LoVo (cell line): ENCODE measurements around the gene USP12.
"Not testable (repeated sequence)": the region's sequence is repeated elsewhere in the genome, so short reads cannot be mapped to it uniquely, and the experiment has no call there.

Experiments used
- DNase-seq: peaks from one replicate; pipeline ENCODE4 v3.0.0-alpha.2; 2016; ENCODE audit warnings: low spot score

USP12 gene

GRCh38 chr13:27149702-27150101, 21.9 kb downstream of the USP12 start:
- DNase-seq = no peak

- no peak for DNase-seq
These were observed 22.7 kb downstream of the USP12 start for GRCh38 chr13:27148900-27149299.

GRCh38 chr13:27147530-27148170, 24.0 kb downstream of the USP12 start:
- DNase-seq = no peak

GRCh38 chr13:27141746-27142145, 29.9 kb downstream of the USP12 start:
- DNase-seq = no peak

GRCh38 chr13:27141159-27141558, 30.5 kb downstream of the USP12 start:
- not testable (repeated sequence) for DNase-seq

- DNase-seq = no peak
These were observed 31.6 kb downstream of the USP12 start for GRCh38 chr13:27140060-27140459.

- no peak for DNase-seq
These were observed 32.0 kb downstream of the USP12 start for GRCh38 chr13:27139565-27139964.

- DNase-seq = no peak
These were observed 33.0 kb downstream of the USP12 start for GRCh38 chr13:27138457-27139093.

GRCh38 chr13:27137759-27138158, 33.9 kb downstream of the USP12 start:
- no peak for DNase-seq

- no peak for DNase-seq
These were observed 36.6 kb downstream of the USP12 start for GRCh38 chr13:27135023-27135422.

- no peak for DNase-seq
These were observed 37.7 kb downstream of the USP12 start for GRCh38 chr13:27133889-27134288.

- DNase-seq = no peak
These were observed 39.1 kb downstream of the USP12 start for GRCh38 chr13:27132538-27132937.

GRCh38 chr13:27131906-27132305, 39.7 kb downstream of the USP12 start:
- DNase-seq = no peak

GRCh38 chr13:27130979-27131623, 40.5 kb downstream of the USP12 start:
- DNase-seq = peak; percentile 76

- DNase-seq = no peak
These were observed 41.2 kb downstream of the USP12 start for GRCh38 chr13:27130223-27130978.

- peak; percentile 58 for DNase-seq
These were observed 42.6 kb downstream of the USP12 start for GRCh38 chr13:27128825-27129627.

GRCh38 chr13:27126859-27127258, 44.8 kb downstream of the USP12 start:
- no peak for DNase-seq

GRCh38 chr13:27125357-27126282, 46.0 kb downstream of the USP12 start:
- no peak for DNase-seq

- DNase-seq = no peak
These were observed 47.0 kb downstream of the USP12 start for GRCh38 chr13:27124571-27124970.

- DNase-seq = not testable (repeated sequence)
These were observed 48.2 kb downstream of the USP12 start for GRCh38 chr13:27123445-27123844.

GRCh38 chr13:27122036-27122435, 49.6 kb downstream of the USP12 start:
- DNase-seq = no peak
